HL-60 (cell line): ENCODE measurements around the gene ROBO1.

Experiments
- POLR2AphosphoS5 ChIP-seq: IDR thresholded peaks from 2 replicates; pipeline ENCODE4 v1.6.1; 2012; ENCODE audit warnings: low read depth
- TF ChIP-seq, protein P1 (sequence below): IDR thresholded peaks from 2 replicates; pipeline ENCODE4 v1.6.1; 2012; ENCODE audit warnings: low read depth; ENCODE audit not compliant: insufficient replicate concordance
- TF ChIP-seq, protein P2 (sequence below): IDR thresholded peaks from one replicate; pipeline ENCODE4 v1.5.1; 2011; ENCODE audit warnings: low read length, control low read depth, inconsistent platforms; ENCODE audit not compliant: insufficient read depth

DNA sequence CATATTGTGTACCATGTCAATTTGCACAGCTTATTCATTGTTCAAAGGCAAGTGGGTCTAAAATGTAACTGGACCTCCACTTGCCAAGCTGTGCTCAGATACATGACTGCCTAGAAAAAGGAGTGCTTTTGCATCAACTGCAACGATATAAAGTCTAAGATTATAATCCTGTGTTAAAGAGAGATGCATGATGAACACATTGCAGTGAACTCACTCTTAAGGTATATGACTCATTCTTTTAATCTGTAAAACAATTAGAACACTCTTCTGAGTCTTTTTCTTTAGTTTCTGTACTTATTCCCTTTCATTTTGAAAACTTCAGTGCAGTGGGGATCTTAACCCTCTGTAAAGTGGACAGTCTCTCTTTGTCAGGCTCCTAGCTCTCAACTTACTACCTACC, 982.8 kb downstream of the ROBO1 start:
- TF ChIP-seq, protein P1, sequence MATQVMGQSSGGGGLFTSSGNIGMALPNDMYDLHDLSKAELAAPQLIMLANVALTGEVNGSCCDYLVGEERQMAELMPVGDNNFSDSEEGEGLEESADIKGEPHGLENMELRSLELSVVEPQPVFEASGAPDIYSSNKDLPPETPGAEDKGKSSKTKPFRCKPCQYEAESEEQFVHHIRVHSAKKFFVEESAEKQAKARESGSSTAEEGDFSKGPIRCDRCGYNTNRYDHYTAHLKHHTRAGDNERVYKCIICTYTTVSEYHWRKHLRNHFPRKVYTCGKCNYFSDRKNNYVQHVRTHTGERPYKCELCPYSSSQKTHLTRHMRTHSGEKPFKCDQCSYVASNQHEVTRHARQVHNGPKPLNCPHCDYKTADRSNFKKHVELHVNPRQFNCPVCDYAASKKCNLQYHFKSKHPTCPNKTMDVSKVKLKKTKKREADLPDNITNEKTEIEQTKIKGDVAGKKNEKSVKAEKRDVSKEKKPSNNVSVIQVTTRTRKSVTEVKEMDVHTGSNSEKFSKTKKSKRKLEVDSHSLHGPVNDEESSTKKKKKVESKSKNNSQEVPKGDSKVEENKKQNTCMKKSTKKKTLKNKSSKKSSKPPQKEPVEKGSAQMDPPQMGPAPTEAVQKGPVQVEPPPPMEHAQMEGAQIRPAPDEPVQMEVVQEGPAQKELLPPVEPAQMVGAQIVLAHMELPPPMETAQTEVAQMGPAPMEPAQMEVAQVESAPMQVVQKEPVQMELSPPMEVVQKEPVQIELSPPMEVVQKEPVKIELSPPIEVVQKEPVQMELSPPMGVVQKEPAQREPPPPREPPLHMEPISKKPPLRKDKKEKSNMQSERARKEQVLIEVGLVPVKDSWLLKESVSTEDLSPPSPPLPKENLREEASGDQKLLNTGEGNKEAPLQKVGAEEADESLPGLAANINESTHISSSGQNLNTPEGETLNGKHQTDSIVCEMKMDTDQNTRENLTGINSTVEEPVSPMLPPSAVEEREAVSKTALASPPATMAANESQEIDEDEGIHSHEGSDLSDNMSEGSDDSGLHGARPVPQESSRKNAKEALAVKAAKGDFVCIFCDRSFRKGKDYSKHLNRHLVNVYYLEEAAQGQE, result no peak
- TF ChIP-seq, protein P2, sequence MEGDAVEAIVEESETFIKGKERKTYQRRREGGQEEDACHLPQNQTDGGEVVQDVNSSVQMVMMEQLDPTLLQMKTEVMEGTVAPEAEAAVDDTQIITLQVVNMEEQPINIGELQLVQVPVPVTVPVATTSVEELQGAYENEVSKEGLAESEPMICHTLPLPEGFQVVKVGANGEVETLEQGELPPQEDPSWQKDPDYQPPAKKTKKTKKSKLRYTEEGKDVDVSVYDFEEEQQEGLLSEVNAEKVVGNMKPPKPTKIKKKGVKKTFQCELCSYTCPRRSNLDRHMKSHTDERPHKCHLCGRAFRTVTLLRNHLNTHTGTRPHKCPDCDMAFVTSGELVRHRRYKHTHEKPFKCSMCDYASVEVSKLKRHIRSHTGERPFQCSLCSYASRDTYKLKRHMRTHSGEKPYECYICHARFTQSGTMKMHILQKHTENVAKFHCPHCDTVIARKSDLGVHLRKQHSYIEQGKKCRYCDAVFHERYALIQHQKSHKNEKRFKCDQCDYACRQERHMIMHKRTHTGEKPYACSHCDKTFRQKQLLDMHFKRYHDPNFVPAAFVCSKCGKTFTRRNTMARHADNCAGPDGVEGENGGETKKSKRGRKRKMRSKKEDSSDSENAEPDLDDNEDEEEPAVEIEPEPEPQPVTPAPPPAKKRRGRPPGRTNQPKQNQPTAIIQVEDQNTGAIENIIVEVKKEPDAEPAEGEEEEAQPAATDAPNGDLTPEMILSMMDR, result no peak
- TF ChIP-seq POLR2AphosphoS5, result no peak
